GM21360 (cell line): ENCODE data around the gene KLF15.

Experiments used
- ATAC-seq: cut with Tn5 transposase; IDR thresholded peaks from one replicate; pipeline ENCODE4 v1.9.1; 2021; ENCODE audit warnings: mild to moderate bottlenecking, moderate library complexity; ENCODE audit not compliant: unreplicated experiment

Gene KLF15

DNA sequence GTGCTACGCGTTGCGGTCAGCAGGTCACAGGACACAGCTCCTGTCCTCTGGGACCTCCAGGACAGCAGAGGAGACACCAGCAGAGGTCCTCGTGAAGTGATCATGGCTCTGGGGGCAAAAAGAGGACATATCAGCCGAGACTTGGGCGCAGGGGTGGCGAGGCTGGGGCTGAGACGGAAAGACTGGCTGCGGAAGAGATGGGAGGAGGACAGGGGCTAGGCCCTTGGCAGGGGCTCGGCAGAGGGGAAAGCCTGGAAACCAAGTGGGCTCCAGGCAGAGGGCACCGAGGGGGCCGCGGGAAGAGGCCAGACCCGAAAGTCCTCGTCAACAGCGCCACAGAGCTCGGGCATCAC is 32.6 kb upstream of the KLF15 start:
- no peak for ATAC-seq

DNA sequence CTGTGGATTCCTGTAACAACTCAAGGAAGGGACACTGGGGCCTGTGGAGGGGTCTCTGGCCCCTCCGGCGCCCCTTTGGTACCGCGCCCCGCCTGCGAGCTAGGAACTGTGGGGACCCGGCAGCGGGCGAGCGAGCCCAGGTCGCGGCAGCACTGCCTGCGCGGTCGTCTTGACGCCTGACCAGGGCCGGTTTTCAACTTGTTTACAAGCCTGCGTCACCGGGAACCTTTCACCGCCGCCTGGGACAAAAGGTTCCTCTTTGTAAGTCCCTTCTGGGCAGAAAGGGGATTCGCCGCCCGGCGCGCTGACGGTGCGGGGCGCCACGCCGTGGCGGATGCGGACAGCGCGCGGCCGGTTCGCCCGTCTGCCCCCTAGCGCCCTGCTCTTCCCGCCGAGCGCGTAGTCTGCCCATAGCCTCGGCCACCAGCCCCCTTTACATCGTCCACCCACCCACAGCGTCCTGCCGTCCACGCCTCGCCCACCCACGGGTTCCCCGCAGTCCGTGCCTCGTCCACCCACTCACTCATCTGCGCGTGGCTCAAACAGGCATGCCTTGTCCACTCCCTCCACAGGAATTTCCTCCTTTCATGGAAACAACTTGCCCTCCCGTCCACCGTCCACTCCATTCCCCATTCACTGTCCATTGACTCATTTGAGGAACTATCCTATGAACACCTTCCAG is 32.0 kb upstream of the KLF15 start:
- peak; percentile 82 for ATAC-seq

- ATAC-seq, result no peak
Observed at GRCh38 chr3:126381966-126382365, 24.8 kb upstream of the KLF15 start.

- ATAC-seq, result no peak
Observed at GRCh38 chr3:126380011-126380768, 23.0 kb upstream of the KLF15 start.

DNA sequence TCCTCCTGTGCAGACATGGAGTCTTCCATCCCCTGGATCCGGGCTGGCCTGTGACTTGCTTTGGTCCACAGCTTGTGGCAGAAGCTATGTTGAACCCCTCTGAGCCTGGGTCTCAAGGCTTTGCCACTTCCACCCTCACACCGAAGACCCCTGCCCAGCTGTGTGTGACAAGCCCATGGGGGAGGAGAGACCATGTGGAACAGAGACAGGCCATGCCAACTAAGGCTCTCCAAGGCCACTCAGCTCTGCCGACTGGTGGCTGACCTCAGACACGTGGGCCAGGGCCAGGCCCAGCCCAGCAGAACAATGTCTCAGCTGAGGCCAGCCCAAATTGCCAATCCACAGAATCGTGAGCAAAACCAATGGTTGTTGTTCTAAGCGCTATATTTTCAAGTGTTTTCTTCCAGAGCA is 21.1 kb upstream of the KLF15 start:
- no peak for ATAC-seq

GRCh38 chr3:126377211-126377610 is 20.0 kb upstream of the KLF15 start:
- ATAC-seq, result no peak

- ATAC-seq, result no peak
Observed at GRCh38 chr3:126376444-126376843, 19.2 kb upstream of the KLF15 start.

DNA sequence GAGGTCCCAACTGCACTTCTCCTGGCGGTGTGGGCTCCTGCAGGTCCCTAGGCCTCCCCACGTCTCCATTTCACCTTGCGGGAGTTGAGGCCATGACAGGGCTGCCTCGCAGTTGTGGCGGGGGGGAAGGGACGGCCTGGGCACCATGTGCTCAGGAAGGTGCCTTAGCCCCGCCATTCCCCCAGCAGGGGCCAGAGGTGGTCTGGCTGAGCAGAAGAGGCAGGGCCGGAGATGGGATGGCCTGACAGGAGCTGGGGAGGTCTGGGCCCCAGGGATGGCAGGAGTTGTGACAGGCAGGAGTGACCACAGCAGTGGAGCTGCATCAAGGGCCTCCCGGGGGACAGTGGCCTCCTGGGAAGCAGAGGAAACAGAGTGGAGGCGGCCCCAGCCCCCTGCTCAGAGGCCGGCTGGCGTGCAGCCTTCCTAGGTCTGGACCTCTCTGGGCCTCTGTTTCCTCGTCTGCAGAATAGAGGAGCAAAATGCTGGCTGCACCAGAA is 18.7 kb upstream of the KLF15 start:
- no peak for ATAC-seq

- ATAC-seq, result no peak
Observed at GRCh38 chr3:126373682-126374601, 16.7 kb upstream of the KLF15 start.

DNA sequence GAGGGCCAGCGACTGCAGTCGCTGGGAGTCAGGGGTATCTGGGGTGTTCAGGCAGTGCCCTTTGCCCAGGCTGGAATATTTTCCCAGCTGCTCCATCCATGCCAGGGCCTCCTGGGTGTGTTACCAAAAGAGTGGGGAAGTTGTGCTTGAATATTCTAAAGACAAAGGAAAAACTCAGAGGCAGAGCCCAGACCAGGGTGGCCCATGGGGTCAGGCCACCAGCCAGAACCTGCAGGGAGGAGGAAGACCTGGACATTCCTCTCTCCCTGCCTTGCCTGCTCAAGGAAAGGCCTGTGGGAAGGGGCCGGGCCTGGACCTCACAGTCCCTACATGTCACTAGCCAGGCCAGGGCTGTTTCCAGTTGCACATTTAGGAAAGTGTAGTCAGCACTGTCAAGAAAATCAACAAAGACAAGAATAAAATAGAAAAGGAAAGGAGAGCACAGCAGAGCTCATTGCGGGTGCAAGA is 16.0 kb upstream of the KLF15 start:
- ATAC-seq, result no peak

GRCh38 chr3:126372413-126373145 is 15.4 kb upstream of the KLF15 start:
- no peak for ATAC-seq

DNA sequence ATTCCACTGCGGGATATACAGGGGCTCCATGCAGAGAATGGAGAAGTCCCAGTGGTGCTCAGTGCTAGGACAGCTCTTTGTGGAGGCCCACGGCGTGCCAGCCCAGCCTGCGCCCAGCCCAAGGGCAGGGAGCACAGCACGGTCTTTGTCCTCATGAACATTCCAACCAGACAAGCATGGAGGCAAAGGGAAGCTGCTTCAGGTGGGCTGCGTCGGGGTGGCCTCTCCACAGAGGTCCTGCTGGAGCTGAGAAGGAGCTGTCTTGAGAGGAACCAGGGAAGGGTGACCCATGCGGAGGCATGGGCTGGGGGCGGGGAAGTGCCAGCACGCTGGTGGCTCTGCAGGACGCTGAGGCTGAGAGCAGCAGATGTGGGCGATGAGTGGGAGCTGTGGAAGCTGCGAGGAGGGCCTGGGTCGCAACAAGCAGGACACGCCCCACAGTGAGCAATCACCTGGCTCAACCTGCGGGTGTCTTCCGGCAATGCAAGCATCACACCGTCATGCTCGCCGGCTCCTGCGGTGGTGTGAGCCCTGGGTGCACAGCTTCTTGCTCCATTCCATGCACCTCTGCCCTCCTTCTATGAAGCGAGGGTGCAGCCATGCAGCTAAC is 14.0 kb upstream of the KLF15 start:
- ATAC-seq, result no peak

GRCh38 chr3:126370606-126371005 is 13.4 kb upstream of the KLF15 start:
- ATAC-seq, result no peak

DNA sequence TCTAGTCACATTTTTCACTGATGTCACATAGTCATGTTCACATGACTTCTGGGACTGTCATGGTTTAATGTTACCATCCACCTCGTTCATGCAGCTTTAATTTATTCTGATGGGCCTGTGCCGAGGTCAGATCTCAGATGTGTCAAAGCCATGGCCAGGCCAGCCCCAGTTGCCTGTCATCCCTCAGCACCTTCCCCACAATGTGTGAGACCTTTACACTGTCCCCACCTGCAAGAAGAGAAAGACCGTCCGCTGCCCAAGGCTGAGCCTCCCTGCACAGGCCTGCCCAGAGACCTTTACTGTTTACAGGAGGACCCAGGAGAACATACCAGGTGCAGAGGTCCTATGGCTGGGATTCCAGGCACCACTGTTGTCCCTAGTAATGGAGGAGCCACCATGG is 12.8 kb upstream of the KLF15 start:
- no peak for ATAC-seq

DNA sequence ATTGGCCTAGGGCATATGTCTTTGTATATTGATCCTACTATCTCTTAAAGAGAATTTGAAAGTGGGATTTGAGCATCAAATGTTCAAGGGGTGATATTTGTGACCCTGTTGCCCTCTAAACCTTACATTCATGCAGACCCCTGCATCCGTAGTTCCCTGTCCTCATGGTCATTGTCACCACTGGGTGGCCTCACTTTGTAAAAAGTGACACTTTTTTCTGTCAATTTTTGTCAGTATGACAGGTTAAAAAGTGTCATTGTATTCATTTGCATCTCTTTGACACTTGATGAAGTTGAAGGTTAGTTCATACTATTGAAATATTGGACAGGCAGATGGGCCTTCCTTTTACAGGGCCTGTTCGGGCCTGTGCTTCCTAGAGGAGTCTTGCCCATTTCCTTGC is 12.3 kb upstream of the KLF15 start:
- ATAC-seq, result no peak

DNA sequence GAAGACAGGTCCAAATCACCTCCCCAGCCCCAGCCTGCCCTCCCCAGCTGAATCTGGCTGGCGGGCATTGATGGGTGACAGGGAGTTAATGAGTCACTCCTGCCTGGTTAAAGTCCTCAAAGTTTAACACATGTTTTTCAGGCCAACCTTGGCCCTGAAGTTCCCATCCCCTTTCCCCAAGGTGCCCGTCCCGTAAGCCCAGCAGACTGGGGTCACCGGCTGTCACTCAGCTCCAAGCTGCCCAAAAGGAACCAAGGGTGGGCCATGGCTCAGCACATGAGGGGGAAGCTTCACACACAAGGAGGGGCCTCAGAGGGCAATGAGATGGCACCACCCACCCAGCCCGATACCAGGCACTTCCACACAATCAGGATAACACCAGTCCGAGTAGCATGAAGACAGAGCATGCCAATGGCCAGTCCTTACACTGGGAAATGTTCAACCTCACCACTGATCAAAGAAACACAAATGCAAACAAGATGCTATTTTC is 10.2 kb upstream of the KLF15 start:
- ATAC-seq, result no peak

DNA sequence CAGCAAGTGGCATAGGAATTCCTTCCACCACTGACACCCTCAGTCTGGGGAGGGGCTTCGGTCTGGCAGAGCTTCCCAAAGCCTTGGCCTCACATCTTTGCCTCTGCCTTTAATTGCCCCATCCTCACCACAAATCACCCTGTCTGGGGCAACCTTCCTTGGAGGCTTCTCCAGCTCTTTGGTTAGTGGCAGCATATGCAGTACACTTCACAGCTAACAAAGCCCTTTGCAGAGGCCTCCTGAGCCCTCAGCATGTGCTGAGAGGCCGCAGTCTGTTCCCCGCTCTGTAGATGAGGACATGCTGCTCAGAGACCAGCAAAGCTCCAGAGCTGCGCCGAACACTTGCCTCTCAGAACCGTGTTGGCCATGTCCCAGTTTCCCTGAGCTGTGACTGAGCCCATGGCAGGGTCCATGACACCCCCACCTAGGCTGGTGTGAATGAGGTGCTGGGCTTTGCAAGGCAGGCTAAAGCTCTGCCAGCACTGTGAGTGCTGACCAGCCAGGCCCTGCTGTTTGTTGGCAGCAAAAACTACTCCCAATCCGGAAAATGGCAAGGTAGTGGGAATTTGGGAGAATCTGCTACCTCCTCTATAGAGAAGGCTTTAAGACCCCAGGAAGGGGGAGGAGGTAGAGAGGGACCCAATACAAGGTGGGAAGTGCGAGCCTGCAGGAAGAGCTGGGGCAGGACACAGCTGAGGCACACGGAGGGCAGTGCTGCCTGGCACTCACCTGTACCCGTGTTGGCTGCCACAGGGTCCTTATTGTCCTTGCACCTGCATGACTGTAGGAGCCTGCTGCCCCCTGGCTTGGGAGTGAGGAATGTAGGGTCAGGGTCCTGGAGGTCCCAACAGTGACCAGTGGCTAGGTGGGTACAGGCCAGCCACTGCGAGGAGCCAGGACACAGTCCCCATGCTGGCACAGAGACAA is 8.4 kb upstream of the KLF15 start:
- no peak for ATAC-seq

GRCh38 chr3:126364731-126365301 is 7.6 kb upstream of the KLF15 start:
- no peak for ATAC-seq
